GM21526 (cell line): ENCODE measurements around the gene NRL.
"Not testable (repeated sequence)": the region's sequence is repeated elsewhere in the genome, so short reads cannot be mapped to it uniquely, and the experiment has no call there.

Experiments
- ATAC-seq: cut with Tn5 transposase; IDR thresholded peaks from one replicate; pipeline ENCODE4 v1.9.1; 2021; ENCODE audit warnings: moderate library complexity; ENCODE audit not compliant: unreplicated experiment, low FRiP score

The NRL gene

DNA sequence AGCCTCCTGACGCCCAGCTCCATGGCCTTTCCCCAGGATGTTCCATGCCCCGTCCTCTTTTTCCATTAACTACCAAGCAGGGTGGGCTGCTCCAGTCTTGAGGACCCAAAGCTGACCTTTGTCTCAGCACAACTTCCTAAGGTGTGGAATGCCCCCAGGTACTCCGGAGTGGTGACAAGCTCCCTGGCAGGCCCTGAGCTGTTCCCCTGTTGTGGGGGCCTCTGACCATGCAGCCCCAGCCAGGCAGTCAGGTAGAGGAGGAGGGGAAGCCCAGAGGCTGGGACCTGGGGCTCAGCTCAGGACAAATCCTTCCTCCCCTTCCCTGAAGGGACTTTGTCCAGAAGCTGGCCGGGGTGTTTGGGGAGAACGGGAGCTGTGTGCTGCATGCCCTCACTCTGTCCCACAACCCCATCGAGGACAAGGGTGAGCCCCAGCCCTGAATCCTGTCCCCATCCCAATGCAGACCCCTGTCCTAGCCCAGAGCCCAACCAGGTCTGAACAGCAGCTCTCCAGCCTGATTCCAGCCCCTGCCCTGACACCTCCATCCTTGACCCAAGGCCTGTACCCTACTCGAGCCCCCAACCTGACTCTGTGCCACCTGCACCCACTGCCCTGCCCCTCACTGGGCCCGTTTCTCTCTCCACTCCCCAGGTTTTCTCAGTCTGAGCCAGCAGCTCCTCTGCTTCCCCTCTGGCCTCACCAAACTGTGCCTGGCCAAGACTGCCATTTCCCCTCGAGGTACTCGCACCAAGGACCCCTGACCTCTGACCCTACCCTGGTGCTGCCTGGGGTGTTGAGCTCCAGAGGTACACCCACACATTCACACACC, 58.6 kb downstream of the NRL start:
- ATAC-seq: no peak

DNA sequence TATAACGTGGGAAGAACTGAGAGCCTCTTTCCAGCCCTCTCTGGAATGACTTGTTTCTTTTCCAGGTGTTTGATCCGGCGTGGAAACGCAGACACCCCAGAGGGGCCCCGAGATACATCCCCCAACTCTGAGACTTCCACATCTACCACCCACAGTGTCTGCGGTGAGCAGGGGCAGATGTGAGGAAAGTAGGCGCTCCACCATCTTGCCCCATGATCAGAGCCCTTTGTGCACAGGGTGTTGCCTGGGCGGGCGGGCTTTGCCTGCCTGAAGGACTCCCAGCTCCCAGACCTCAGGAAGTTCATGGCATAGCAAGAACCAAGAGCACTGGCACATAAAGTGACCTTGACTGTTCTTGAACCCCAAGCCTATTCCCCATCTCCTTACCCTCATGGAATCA, 60.1 kb downstream of the NRL start:
- no peak for ATAC-seq

DNA sequence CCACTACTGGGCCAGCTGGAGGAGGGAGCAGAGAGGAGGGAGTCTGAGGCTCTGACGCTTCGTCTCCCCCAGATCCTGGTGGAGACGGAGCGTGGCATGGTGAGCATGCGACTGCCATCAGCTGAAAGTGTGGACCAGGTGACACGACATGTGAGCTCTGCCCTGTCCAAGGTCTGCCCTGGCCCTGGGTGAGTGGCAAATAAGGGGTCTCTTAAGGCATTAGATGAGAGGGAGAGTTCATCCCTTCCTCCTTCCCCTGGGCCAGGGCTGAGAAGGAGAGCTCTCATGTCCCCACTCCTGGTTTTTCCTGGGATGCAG, 60.5 kb downstream of the NRL start:
- no peak for ATAC-seq

DNA sequence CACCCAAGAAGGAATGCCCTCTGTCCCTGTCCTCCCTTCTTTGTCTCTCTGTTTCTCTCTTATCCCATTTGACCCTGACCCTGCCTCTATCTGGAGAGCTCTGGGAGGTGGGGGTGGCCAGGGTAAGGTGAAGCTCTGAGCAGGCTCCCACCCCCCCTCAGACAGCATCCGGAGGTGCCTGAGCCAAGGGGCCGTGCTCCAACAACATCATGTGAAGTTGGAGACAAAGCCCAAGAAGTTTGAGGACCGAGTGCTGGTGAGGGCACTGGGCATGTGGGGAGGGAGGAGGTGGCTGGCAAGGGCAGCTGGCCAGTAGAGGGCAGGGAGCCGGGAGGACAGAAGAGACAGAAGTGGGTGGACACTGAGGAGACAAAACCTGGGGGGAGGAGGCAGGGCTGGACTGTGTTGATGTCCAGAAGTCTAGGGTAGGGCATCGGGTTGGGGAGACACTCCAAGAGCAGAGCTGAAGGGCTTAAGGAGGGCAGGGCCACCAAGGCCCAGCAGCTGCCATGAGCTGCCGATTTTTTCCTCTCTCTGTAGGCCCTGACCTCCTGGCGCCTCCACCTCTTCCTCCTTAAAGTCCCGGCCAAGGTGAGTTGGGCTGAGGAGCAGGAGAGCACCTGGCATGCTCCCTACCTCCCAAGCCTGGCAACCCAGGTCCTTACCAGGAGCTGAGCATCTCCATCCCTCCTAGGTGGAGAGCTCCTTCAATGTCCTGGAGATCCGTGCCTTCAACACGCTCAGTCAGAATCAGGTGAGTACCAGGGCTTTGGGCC, 61.0 kb downstream of the NRL start:
- ATAC-seq: no peak

DNA sequence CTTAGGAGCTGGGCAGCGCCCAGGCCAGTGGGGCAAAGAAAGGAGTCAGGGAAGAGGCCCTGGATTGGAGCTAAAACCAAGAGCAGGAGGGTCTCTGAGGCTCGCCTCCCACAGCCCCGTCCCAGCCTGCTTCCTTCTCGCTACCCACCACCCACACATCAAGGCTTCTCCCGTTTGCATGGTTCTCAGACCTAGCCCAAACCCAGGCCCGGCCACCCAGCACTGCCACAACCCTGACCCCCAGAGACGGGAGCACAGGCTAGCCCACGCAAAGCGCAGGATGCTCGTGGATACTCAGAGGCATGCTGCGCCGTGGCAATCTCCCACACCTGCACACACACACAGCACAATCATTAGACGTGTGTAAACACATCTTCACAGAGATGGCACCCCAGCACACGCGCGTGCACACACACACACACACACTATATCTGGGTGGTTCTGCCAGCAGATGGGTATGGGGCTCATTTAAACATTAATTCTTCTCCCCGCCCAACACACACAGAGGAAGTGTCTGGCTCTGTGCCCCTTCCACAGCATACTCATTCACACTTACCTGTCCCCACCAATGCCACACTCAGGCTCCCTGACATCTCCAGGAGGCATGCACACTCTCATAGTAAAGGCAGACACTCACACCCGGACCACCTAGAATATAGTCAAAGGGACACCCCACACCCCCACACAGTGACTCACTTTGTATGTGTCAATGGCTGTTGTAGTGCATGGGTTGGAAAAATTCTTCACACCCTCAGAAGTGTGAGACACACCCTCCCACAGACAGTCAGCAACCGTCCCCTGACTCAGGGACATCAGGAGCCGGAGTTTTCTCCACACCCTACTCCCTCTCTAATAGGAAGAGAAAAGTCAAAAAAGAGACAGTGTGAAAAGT, 61.8 kb downstream of the NRL start:
- peak; percentile 12 for ATAC-seq

DNA sequence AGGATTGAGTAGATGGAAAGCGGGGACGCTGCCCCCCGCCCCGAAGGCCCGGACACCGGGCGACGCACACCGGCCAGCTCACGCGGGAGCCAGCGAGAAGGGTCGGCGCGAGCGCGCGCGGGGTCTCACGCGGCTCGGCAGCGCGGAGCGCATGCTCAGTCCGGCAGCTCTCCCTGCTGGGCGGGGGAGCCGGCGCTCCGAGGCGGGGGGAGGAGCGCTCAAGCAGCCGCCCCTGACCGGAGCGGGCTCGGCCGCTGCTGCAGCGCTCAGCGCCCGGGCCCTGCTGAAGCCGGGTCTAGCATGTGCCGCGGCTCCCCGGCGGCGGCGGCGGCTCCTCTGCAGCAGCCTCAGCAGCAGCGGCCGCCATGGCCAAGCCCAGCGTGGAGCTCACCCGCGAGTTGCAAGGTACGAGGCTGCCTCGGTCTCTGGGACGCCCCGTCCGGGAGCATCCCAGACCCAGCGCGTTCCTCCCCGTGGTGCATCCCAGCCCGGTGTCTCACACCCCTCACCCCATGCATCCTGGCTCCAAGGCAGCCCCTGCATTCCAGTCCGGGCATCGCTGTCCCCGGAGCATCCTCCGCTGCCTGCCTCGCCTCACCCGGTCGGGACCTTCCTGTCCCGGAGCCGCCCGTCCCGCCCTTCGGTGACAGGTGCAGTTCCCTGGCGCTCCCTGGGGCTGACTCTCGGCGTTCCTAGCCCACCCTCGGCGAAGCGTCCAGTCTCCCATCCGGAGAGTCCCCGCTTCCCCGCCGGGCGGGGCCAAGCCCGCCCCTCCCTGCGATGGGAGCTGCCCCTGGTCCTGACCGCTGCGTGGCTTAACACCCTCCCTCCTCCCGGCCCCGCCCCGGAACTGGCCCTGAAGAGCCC, 62.7 kb downstream of the NRL start, which contains the start of gene CARMIL3:
Gene CARMIL3 (plus strand): TSS at position 221 of the 867 bp plus-strand sequence. CDS start 145 bp downstream, at position 366.
- peak; percentile 62 for ATAC-seq

DNA sequence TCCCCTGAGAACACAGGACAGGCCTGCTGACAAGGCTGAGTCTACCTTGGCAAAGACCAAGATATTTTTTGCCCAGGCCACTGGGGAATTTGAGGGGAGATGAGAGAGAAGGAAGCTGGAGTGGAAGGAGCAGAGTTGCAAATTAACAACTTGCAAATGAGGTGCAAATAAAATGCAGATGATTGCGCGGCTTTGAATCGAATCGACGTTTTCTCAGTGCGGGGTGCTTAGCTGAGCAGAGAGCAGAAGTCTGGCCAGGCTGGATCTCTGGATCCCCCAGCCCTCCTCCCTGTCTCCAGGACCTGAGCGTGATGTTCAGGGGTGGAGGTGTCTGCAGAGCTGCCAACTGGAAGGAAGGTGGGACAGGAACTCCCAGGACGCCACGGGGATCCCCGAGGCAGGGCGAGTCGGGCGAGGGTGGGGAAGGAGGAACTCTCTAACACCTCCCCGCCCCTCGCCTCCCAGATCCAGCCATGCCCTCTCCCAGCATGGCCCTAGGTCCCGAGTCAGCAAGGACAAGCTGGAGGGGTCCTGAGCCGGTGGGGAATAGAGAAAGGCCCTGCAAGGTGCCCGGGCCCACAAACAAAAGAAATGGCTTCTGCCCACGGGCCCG, 63.5 kb downstream of the NRL start:
- peak; percentile 12 for ATAC-seq

DNA sequence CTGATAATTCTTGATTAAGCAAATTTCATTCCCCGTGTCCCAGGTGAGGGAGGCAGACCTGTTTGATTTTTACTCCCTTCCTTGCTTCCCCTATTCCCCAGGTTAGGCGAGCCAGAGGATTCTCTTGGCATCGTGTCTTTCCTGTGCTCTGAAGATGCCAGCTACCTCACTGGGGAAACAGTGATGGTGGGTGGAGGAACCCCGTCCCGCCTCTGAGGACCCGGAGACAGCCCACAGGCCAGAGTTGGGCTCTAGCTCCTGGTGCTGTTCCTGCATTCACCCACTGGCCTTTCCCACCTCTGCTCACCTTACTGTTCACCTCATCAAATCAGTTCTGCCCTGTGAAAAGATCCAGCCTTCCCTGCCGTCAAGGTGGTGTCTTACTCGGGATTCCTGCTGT, 64.0 kb downstream of the NRL start:
- not testable (repeated sequence) for ATAC-seq

DNA sequence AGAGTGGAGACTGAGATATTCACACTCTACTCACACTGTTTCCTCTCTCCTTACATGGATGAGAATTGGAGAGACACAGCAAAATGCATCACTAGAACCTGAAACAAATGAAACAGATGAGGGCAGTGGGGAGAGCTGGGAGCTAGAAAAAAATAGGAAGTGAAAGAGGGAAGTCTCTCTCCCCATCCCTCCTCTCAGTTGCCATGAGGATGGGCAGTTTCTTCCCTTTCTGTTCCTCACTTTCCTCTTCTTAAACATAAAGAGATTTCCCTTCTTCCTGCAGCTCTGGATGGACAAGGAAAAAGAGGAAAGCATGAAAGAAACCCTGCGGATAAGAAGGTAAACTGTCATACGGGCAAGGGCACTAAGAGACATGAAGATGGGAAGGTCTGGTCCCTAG, 65.7 kb downstream of the NRL start:
- not testable (repeated sequence) for ATAC-seq

DNA sequence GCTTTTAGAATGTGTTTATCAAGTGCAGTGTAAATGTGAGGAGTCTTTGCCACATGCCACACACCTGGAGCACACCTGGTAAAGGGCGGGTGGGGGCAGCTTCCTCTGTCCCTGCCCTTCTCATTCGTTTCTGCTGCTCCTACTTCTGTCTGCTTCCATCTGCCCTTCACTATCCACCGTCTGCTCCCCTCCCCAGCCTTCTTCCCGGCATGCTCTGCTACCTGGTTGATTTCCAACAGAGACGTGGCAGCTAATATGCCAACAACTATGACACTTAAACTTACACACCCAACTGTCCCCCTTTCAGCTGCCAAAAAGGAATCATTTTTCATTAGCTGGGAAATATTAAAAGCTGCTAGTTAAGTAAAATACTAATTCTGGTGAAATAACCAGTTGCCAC, 72.0 kb downstream of the NRL start:
- ATAC-seq: no peak

DNA sequence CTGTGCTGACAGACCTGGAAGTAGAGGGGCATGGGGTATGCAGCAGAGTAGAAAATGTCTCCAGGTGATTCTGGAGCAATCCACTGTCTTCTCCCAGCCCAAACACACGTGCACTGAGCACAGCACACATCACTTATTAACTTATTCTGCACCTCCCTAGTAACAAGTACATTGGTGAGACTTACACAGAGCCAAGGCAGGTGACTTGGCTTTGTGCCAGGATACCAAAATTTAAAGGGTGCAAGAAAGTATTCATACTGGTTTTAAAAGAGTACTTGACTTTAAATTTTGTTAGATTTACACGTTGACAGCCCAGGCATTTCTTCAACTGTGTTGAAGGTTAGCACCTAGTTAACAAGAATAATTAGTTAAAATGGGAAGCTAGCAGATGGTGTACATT, 74.1 kb downstream of the NRL start:
- ATAC-seq: no peak

DNA sequence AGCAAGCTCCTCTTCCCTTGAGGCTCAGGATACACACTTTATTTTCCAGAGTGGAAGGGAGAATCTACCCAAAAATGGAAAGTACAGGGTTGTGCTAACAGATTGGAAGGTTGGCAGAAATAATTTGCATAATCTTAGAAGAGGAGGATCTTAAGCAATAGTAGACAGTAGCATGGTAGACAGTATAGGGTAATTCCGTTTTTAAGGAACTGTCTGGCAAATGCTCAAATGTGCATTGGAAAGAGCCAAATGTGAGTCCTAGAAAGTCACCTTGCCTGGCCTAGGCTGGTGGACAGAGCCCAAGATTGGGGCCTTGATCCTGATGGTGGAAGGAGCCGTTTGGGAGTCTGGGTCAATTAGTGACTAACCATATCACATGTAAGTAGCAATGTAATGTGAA, 76.1 kb downstream of the NRL start:
- no peak for ATAC-seq

DNA sequence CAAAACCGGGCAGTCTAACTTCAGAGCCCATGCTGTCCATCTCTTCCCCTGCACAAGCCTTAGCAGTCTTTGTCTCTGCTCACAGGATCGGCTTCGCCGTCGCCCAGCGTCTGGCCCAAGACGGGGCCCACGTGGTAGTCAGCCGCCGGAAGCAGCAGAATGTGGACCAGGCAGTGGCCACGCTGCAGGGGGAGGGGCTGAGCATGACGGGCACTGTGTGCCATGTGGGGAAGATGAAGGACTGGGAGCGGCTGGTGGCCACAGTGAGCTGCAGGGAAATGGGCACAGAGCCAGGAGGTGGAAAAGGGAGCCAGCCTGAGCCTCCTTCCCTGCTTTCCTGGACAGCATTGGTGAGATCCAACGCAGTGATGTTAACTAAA, 77.1 kb downstream of the NRL start:
- ATAC-seq: no peak

DNA sequence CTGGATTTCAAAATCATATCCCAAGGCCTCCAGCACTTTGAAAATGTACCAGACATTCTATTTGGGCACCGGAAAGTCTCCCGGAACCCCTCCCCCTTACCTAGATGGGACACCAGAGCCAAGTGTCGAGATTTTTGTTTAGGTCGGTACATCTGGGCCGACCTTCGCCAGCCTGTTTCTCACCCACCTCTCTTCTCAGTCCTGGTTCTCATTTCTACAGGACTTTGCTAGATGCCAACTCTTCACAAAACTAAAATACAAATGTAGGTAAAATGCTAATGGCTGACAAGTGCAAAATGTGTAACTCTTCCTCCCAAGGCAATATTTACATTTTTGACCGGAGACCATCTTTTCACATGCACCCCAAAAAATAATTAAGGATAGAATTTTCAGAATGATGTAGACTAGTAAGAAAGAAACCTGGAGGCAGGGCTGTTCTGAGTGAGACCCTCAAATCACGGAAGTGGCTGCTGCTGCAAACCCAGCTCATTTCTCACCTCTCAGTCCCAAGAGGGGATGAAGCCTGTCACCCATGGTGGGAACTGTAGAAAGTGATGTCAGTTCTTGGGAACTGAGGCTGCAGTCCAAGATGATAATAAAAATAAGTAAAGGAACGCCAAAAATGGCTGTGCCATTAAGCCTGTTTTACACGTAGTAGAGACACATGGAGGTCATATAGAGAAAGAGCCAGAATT, 77.6 kb downstream of the NRL start:
- ATAC-seq: peak; percentile 14

DNA sequence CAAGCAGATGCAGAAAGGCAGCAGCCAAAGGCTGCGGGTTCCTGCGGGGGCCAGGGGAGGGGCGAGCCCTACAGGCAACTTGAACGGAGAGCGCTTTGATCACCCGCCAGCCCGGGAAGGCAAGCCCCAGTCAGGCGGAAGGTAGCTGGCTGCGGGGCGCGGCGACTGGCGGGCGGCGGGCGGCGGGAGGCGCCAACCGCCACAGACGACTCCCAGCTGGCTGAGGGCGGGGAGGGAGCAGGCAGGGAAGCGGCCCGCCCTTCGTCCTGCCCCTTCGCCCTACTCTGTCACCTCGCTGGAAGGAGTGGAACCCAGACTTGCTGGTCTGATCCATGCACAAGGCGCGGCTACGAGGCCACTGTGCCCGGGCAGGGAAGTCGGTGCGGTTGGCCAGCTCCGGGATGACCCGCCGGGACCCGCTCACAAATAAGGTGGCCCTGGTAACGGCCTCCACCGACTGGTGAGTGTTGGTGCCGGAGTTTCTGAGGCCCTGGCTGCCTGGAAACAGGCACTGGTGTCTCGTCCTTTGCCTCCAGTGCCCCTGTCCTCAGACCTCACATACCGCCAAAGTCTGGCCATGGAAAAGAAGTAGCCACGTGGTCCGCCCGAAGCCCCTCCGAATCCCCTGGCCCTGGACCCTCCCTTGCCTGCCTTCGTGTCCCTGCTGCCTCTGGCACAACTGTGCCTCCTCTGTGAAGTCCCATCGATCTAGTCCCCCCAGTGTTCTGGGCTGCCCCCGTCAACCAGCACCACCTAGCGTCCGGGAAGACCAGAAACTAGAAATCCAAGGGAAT, 78.4 kb downstream of the NRL start:
- ATAC-seq: peak; percentile 56

DNA sequence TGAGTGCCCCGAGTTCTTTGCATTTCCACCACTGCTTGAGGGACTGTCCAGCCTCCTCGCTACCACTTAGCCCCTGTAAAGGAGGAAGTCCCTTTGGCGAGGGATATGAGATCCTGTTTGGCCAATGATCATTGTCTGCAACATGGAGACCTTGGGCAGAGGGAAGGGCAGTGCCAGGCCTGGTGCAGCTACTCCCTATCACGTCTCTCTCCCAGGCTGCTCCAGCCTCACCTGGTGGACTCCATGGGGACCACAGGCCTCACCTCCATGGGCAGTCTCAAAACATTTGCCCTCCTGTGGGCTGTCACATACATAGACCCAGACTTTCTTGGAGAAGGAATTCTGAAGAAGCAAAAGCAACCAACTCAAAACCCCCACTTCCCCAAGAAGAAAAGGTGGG, 79.0 kb downstream of the NRL start:
- not testable (repeated sequence) for ATAC-seq

DNA sequence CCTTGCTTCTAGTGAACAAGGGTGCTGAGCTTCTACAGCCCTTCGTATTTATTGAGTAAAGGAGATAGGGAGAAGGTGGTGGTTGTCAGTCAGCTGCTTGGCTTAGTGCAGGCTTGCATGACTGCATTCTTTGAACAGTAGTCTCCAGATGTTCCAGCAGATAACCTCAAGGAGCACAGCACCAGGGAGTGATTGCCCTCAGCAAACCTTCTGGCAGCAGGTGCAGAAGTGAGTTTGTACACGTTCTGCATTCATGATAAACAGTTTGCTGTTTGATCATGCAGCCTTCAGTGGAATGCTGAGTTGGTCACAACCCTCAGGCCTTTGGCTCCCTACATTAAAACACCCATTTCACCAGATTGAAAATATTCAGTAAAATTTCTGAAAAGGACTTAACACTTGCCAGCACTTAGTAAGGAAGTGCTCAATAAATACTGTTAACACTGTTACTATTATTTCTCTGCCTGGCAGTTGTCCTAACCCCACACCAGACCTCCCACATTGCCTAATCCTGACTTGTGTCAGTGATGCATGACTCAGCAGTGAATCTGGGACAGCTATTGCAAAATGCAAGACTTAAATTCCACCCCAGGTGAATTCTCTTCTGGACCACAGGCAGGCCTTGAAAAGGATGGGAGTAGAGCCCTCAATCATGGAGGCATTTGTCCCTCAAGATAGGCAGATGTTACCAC, 81.9 kb downstream of the NRL start:
- no peak for ATAC-seq

DNA sequence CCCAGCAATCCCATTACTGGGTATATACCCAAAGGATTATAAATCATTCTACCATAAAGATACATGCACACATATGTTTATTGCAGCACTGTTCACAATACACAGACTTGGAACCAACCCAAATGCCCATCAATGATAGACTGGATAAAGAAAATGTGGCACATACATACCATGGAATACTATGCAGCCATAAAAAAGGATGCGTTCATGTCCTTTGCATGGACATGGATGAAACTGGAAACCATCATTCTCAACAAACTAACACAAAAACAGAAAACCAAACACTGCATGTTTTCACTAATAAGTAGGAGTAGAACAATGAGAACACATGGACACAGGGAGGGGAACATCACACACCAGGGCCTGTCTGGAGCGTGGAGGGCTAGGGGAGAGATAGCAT, 83.4 kb downstream of the NRL start:
- not testable (repeated sequence) for ATAC-seq
